ENCODE data around the gene UVRAG.

The UVRAG gene

DNA sequence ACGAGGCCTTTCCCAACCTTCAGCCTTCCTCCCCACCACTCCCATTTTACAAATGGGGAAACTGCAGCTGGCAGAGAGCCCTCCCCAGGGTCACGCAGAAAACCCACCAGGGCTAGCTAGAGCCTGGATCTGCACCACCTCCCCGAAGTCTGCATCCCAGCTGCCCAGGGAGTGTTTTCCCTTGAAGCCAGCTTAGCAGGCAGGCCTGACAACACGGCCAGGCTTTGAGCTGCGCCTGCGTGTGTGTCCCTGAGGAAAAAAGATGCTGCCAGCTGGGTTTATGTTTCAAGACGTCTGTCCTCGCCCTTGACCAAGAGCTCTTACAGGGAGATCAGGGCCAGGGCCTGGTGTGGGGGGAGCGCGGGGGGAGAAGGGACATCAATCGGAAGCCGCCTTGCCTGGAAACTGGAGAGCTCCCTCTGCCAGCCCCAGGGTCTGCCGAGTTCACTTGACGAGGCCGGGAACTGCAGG lies 371.0 kb downstream of the UVRAG start:
- no peak overlapping the region for H3K27ac ChIP-seq
- TF ChIP-seq, protein P1, sequence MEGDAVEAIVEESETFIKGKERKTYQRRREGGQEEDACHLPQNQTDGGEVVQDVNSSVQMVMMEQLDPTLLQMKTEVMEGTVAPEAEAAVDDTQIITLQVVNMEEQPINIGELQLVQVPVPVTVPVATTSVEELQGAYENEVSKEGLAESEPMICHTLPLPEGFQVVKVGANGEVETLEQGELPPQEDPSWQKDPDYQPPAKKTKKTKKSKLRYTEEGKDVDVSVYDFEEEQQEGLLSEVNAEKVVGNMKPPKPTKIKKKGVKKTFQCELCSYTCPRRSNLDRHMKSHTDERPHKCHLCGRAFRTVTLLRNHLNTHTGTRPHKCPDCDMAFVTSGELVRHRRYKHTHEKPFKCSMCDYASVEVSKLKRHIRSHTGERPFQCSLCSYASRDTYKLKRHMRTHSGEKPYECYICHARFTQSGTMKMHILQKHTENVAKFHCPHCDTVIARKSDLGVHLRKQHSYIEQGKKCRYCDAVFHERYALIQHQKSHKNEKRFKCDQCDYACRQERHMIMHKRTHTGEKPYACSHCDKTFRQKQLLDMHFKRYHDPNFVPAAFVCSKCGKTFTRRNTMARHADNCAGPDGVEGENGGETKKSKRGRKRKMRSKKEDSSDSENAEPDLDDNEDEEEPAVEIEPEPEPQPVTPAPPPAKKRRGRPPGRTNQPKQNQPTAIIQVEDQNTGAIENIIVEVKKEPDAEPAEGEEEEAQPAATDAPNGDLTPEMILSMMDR (conservative IDR thresholded peaks at IDR 0.05): no peak

DNA sequence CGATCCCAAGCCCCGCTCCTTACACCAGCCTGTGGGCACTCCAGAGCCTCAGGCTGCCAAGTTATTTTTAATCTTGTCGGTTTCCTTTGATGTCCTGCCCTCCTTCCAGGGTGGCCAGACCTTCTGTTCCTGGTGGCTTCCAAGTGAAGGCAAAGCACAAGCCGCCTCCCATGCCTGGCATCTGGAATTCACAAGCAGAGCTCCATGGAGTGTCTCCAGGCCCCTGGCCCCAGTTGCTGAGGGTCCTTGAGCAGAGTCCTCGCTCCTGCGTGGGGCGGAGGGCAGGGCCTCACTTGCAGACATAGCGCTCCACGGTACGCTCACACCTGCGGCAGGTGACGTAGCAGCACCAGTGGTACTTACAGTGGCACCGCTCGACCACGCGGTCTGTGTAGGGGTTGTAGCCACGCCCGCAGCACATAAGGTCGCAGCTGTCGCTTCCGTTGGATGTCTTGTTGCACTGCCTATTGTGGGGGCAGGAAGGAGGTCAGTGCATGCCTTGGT lies 371.8 kb downstream of the UVRAG start:
- TF ChIP-seq, protein P1 (conservative IDR thresholded peaks at IDR 0.05): no peak
- no peak overlapping the region for H3K27ac ChIP-seq

- no peak overlapping the region for H3K27ac ChIP-seq
- TF ChIP-seq, protein P1 (conservative IDR thresholded peaks at IDR 0.05): no peak
These were observed 373.9 kb downstream of the UVRAG start for GRCh38 chr11:76188873-76189272.

- TF ChIP-seq, protein P1 (conservative IDR thresholded peaks at IDR 0.05): no peak
- H3K27ac ChIP-seq: no peak overlapping the region
These were observed 374.7 kb downstream of the UVRAG start for GRCh38 chr11:76189682-76190081.

GRCh38 chr11:76190376-76190775 lies 375.4 kb downstream of the UVRAG start:
- TF ChIP-seq, protein P1 (conservative IDR thresholded peaks at IDR 0.05): no peak
- H3K27ac ChIP-seq: no peak overlapping the region

Measured in VCaP (cell line).